Ovary (tissue), 3 donors: Measurements from ENCODE around the gene RASSF5.

Experiments used
- EP300 ChIP-seq: sonication (generic); formaldehyde crosslinking; IDR thresholded peaks from one replicate; pipeline ENCODE4 v1.6.1; 2017; ENCODE audit warnings: antibody characterized with exemption
- POLR2A ChIP-seq: fragments of 450-650 bp; IDR thresholded peaks from one replicate; pipeline ENCODE4 v1.6.1; 2017; ENCODE audit warnings: antibody characterized with exemption, mild to moderate bottlenecking, moderate library complexity
- TF ChIP-seq, protein P1 (sequence below), 3 donors: fragments of 450-650 bp in 2 of 3; fragments of 200-600 bp in 1 of 3; IDR thresholded peaks; one replicate each; pipeline versions ENCODE4 v1.5.1 to v1.8.0; 2016 to 2022; ENCODE audit warnings: antibody characterized with exemption in 3 of 3, mild to moderate bottlenecking in 1 of 3
- donor health status: DM: no; HTN: no; CAD: no.

DNA sequence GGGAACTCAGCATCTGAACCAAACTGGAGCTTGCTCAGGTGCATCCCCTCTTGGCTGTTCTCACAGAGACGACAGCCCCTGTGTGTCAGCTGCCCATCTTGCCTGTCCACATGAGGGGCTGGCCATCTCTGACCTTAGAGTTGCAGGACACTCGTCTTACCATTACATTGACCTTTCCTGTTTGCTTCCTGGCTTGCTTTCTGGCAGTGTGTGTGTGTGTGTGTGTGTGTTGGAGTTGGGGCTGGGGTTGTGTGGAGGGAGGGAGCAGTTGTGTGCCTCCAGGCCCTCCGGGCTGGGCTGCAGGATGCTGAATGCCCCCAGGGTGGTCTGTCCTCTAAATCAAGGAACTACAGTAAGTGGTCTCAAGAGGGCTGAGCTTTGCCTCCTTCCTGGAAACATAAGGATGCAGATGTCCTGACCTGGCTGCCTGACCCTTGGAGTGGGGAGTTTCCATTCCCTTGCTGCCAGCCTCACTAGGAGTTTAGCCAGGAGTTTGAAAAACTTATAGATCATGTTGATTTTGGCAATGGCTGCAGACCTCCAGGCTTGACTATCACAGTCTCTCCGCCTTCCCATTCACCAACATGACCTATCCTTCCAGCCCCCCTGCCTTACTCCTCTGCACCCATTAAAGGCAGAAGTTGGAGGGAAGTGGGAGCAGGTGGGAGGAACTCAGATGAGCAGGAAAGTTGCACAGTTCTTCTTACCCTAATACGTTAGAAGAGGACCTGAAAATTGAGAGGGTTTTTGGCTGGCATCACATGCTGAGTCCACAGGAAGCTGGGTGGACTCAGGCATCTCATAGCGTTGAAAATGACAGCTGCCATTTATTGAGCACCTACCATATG is 19.0 kb downstream of the RASSF5 start:
- TF ChIP-seq POLR2A (no peak), EP300 (no peak)
- TF ChIP-seq, protein P1, sequence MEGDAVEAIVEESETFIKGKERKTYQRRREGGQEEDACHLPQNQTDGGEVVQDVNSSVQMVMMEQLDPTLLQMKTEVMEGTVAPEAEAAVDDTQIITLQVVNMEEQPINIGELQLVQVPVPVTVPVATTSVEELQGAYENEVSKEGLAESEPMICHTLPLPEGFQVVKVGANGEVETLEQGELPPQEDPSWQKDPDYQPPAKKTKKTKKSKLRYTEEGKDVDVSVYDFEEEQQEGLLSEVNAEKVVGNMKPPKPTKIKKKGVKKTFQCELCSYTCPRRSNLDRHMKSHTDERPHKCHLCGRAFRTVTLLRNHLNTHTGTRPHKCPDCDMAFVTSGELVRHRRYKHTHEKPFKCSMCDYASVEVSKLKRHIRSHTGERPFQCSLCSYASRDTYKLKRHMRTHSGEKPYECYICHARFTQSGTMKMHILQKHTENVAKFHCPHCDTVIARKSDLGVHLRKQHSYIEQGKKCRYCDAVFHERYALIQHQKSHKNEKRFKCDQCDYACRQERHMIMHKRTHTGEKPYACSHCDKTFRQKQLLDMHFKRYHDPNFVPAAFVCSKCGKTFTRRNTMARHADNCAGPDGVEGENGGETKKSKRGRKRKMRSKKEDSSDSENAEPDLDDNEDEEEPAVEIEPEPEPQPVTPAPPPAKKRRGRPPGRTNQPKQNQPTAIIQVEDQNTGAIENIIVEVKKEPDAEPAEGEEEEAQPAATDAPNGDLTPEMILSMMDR (IDR thresholded peaks at IDR 0.05), result no peak
